Endodermal cell (in vitro differentiated cells): Measurements from ENCODE around the gene NAPA. TPM values are rescaled to one million over a fixed set of nuclear protein-coding genes. Genes with fewer than 3 reads are reported as not detected.

Experiments
- DNase-seq: peaks from one replicate; pipeline ENCODE4 v3.0.0-alpha.2; 2017
- H3K27ac ChIP-seq: 2 replicates; pipeline ENCODE4 v1.5.1; 2013; ENCODE audit warnings: mild to moderate bottlenecking, low read depth, low read length, moderate library complexity
- H3K27me3 ChIP-seq: 2 replicates; pipeline ENCODE4 v1.6.1; 2013; ENCODE audit warnings: mild to moderate bottlenecking, low read length, moderate library complexity; ENCODE audit not compliant: insufficient read depth, control insufficient read depth, poor library complexity, severe bottlenecking
- H3K36me3 ChIP-seq: 2 replicates; pipeline ENCODE4 v1.7.0; 2013; ENCODE audit warnings: mild to moderate bottlenecking, low read length, moderate library complexity; ENCODE audit not compliant: control insufficient read depth, insufficient read depth
- H3K4me1 ChIP-seq: one replicate; pipeline ENCODE4 v1.7.0; 2013; ENCODE audit warnings: low read length; ENCODE audit not compliant: control insufficient read depth, insufficient read depth
- H3K4me3 ChIP-seq: 2 replicates; pipeline ENCODE4 v1.5.1; 2013; ENCODE audit warnings: mild to moderate bottlenecking, low read length, moderate library complexity
- H3K9ac ChIP-seq: 2 replicates; pipeline ENCODE4 v1.6.1; 2013; ENCODE audit warnings: mild to moderate bottlenecking, low read length, moderate library complexity; ENCODE audit not compliant: poor library complexity, severe bottlenecking; ENCODE audit errors: extremely low read depth
- H3K9me3 ChIP-seq: 2 replicates; pipeline ENCODE4 v1.6.1; 2013; ENCODE audit warnings: mild to moderate bottlenecking, low read length, moderate library complexity; ENCODE audit not compliant: control insufficient read depth
- H3K27ac Mint-ChIP-seq: 2 replicates; pipeline ENCODE4 v1.8.0; 2020; ENCODE audit warnings: mixed read lengths
- H3K27me3 Mint-ChIP-seq: 2 replicates; pipeline ENCODE4 v1.8.0; 2021; ENCODE audit warnings: mild to moderate bottlenecking, mixed read lengths; ENCODE audit not compliant: insufficient read depth
- H3K36me3 Mint-ChIP-seq: 2 replicates; pipeline ENCODE4 v1.8.0; 2020; ENCODE audit warnings: low read depth, mixed read lengths
- H3K4me1 Mint-ChIP-seq: 2 replicates; pipeline ENCODE4 v1.8.0; 2020; ENCODE audit warnings: mixed read lengths
- H3K4me3 Mint-ChIP-seq: 2 replicates; pipeline ENCODE4 v1.8.0; 2020; ENCODE audit warnings: mild to moderate bottlenecking, moderate library complexity, mixed read lengths
- H3K9me3 Mint-ChIP-seq: 2 replicates; pipeline ENCODE4 v1.8.0; 2020; ENCODE audit warnings: mild to moderate bottlenecking, mixed read lengths
- WGBS, 2 experiments: methylation state at CpG; one replicate each; pipeline versions ENCODE4 v1.1.5 to v1.1.7; 2013; ENCODE audit warnings: missing lambda C conversion rate in 2 of 2, mixed read lengths in 1 of 2; ENCODE audit not compliant: insufficient coverage in 1 of 2, insufficient read length in 1 of 2; 5-methylcytosine and 5-hydroxymethylcytosine counted together
- total RNA-seq, 2 donors: library from RNA; stranded (reverse); fragmentation: NEBNext Ultra II Directional in 1 of 2; extraction: Animal tissue kit (Norgen Biotek cat#: 25700) in 1 of 2; gene quantifications; 2 replicates in 1 of 2; 3 replicates in 1 of 2; pipeline ENCODE4 v1.2.1, GENCODE V29; 2021
- TF ChIP-seq, protein P1 (sequence below): fragments of 200-600 bp; sonication (generic); conservative IDR thresholded peaks from 2 replicates; pipeline ENCODE4 v1.5.0; 2021; ENCODE audit warnings: antibody characterized with exemption, mild to moderate bottlenecking

NAPA gene
- total RNA-seq, 2 donors from 2014 or later = 66.0 to 73.9 TPM

DNA sequence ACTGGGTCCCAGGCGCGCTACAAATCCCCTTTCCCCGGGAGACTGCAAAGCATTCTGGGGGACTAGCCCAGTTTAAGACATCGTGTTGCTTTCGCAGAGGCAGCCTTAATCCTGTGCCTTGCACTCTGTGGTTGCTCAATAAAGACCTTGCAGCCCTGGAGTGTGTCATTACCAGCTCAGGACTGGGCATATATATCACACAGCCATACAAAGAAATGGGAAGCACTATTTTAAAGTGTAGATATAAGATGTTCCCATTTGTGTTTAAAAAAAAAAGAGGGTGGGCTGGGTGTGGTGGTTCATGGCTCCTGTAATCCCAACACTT is 11.1 kb downstream of the NAPA start:
- Mint-ChIP-seq H3K4me3 (no peak overlapping the region), H3K4me1 (no peaks in the 10 kb centered on the region), H3K36me3 (peaks cover 28% of the 10 kb centered on the region), H3K9me3 (no peaks in the 10 kb centered on the region), H3K27ac (peak overlapping the region; percentile 52), H3K27me3 (no peaks in the 10 kb centered on the region)
- TF ChIP-seq, protein P1, sequence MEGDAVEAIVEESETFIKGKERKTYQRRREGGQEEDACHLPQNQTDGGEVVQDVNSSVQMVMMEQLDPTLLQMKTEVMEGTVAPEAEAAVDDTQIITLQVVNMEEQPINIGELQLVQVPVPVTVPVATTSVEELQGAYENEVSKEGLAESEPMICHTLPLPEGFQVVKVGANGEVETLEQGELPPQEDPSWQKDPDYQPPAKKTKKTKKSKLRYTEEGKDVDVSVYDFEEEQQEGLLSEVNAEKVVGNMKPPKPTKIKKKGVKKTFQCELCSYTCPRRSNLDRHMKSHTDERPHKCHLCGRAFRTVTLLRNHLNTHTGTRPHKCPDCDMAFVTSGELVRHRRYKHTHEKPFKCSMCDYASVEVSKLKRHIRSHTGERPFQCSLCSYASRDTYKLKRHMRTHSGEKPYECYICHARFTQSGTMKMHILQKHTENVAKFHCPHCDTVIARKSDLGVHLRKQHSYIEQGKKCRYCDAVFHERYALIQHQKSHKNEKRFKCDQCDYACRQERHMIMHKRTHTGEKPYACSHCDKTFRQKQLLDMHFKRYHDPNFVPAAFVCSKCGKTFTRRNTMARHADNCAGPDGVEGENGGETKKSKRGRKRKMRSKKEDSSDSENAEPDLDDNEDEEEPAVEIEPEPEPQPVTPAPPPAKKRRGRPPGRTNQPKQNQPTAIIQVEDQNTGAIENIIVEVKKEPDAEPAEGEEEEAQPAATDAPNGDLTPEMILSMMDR = no peak
- H3K9me3 ChIP-seq = no peaks in the 10 kb centered on the region
- no peak overlapping the region for H3K9ac ChIP-seq
- no peak overlapping the region for H3K4me3 ChIP-seq
- no peaks in the 10 kb centered on the region for H3K27me3 ChIP-seq
- no peak overlapping the region for H3K27ac ChIP-seq
- no peak for DNase-seq
- WGBS, 2 experiments = 74 to 80% methylated on average over 5 of the region's 5 CpGs
- H3K4me1 ChIP-seq = no peaks in the 10 kb centered on the region
- H3K36me3 ChIP-seq = peaks cover 27% of the 10 kb centered on the region

DNA sequence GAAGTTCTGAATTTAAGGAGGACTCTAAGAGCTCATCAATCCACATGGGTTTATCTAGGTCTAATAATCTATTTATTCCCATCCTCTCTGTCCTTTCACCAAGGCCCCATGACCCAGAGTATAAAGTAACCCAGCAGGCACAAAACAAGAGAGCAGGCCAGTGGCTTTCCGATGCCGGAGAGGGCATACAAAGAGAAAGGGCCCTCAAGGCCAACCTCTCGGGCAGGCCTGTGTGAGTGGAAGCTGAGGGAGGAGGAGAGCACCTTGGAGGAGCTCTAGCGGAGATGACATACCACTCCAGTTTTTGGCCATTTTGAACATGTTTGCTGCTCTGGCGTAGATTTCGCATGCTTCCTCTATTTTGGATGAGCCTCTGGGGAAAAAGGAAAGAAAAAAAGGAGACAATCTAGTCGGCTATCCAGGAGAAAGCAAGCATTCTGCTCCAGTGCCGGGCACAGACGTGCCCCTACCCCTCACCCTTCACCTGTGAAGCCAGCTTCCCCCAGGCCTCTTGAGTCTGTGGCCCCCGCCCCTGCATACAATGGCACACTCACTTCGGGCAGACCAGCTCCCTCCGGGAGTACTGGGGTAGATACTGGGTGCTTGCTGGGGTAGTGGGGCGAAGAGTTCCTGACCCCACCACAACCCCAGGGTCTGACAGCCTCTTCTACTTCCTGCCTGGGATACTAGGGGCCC is 11.6 kb downstream of the NAPA start:
- H3K9me3 Mint-ChIP-seq = no peaks in the 10 kb centered on the region
- 92 to 98% methylated on average over 5 to 13 of the region's 13 CpGs for WGBS, 2 experiments

DNA sequence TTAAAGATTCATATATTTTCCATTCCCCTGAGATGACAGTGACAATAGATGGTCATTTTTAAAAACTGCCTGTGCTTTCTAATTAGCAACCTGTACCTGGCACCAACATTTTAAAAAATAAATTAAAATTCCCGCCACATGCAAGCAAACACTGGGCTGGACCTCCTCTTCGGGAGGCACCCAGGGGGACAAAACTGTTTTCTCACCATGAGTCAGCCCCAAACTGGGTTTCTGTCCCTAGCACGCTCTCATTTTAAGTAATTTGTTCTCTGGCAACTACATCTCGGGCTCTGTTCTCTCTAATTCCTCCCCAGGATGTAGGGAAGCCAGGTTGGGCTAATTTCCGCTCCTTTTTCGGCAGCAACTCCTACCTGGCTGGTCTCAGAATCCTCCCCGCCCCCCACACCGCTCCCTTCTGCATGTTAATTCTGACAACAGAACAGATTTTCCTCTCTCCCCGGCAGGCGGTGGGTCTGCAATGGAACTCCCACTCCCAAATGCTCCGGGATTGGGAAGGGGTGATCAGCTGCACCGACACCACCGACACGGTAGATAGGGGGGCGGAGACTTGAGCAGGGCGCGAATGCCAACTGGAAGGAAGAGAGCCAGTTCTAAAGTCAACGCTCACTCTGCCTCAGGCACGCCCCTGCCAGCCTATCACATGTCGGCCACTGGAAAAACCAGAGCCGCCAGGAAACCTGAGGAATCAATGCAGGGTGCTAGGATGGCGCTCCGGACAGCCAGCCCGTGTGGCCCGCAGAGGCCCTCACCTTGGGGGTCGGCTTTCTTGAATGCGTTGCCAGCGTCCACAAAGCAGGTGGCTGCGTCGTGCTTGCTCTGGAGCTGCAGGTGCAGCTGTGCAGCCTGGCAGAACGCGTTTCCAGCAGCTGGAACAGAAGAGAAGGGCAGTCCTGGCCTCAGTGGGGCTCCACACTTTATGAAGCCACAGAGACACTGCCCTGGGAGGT is 14.7 kb downstream of the NAPA start:
- no peak overlapping the region for H3K4me3 ChIP-seq
- no peaks in the 10 kb centered on the region for H3K4me1 Mint-ChIP-seq
- no peaks in the 10 kb centered on the region for H3K9me3 ChIP-seq
- H3K9ac ChIP-seq = no peak overlapping the region
- H3K36me3 Mint-ChIP-seq = peaks cover 29% of the 10 kb centered on the region
- no peak overlapping the region for H3K27ac ChIP-seq
- no peaks in the 10 kb centered on the region for H3K9me3 Mint-ChIP-seq
- TF ChIP-seq, protein P1 = no peak
- H3K27ac Mint-ChIP-seq = peak overlapping the region; percentile 23
- H3K27me3 ChIP-seq = no peaks in the 10 kb centered on the region
- H3K36me3 ChIP-seq = peaks cover 23% of the 10 kb centered on the region
- H3K4me1 ChIP-seq = no peaks in the 10 kb centered on the region
- 91% methylated on average over 32 of the region's 32 CpGs for WGBS, 2 experiments
- DNase-seq = peak; percentile 74
- no peak overlapping the region for H3K4me3 Mint-ChIP-seq
- no peaks in the 10 kb centered on the region for H3K27me3 Mint-ChIP-seq

More for the DNA sequence above, 11.6 kb downstream of the NAPA start:
- no peaks in the 10 kb centered on the region for H3K4me1 ChIP-seq
- peaks cover 27% of the 10 kb centered on the region for H3K36me3 ChIP-seq
- no peaks in the 10 kb centered on the region for H3K27me3 ChIP-seq
- Mint-ChIP-seq H3K4me3 (no peak overlapping the region), H3K27ac (peak overlapping the region; percentile 52), H3K27me3 (no peaks in the 10 kb centered on the region), H3K36me3 (peaks cover 29% of the 10 kb centered on the region), H3K4me1 (no peaks in the 10 kb centered on the region)
- TF ChIP-seq, protein P1 = no peak
- no peak overlapping the region for H3K4me3 ChIP-seq
- H3K27ac ChIP-seq = no peak overlapping the region
- no peak for DNase-seq
- H3K9ac ChIP-seq = no peak overlapping the region
- no peaks in the 10 kb centered on the region for H3K9me3 ChIP-seq
